ENCODE data around the gene RFTN2.
"Not testable (repeated sequence)": the region's sequence is repeated elsewhere in the genome, so short reads cannot be mapped to it uniquely, and the experiment has no call there.

Gene RFTN2

GRCh38 chr2:197606180-197606579 is 69.2 kb downstream of the RFTN2 start:
- FAIRE-seq (no peak), DNase-seq (ENCODE audit: insufficient read length, low spot score) (no peak)

- DNase-seq (ENCODE audit: insufficient read length, low spot score) (no peak), FAIRE-seq (peak; percentile 61)
These were observed 71.1 kb downstream of the RFTN2 start for GRCh38 chr2:197604117-197604860.

- FAIRE-seq (peak; percentile 4), DNase-seq (ENCODE audit: insufficient read length, low spot score) (no peak)
These were observed 73.7 kb downstream of the RFTN2 start for GRCh38 chr2:197601726-197602125.

- FAIRE-seq = peak; percentile 80
These were observed 75.1 kb downstream of the RFTN2 start for GRCh38 chr2:197600306-197600705.

GRCh38 chr2:197599285-197599965 is 76.0 kb downstream of the RFTN2 start:
- FAIRE-seq (peak; percentile 21), DNase-seq (ENCODE audit: insufficient read length, low spot score) (no peak)

More at GRCh38 chr2:197600306-197600705, 75.1 kb downstream of the RFTN2 start:
- DNase-seq (ENCODE audit: insufficient read length, low spot score) = no peak

GRCh38 chr2:197598450-197598849 is 76.9 kb downstream of the RFTN2 start:
- DNase-seq (ENCODE audit: insufficient read length, low spot score) (no peak), FAIRE-seq (no peak)

- DNase-seq (ENCODE audit: insufficient read length, low spot score) (no peak), FAIRE-seq (no peak)
These were observed 78.2 kb downstream of the RFTN2 start for GRCh38 chr2:197597166-197597565.

- DNase-seq (ENCODE audit: insufficient read length, low spot score) (no peak), FAIRE-seq (no peak)
These were observed 78.6 kb downstream of the RFTN2 start for GRCh38 chr2:197596766-197597165.

- DNase-seq (ENCODE audit: insufficient read length, low spot score) (no peak), FAIRE-seq (no peak)
These were observed 83.9 kb downstream of the RFTN2 start for GRCh38 chr2:197591339-197592072.

- not testable (repeated sequence) for DNase-seq (ENCODE audit: insufficient read length, low spot score); FAIRE-seq
These were observed 88.1 kb downstream of the RFTN2 start for GRCh38 chr2:197587255-197587654.

GRCh38 chr2:197580166-197580565 is 95.2 kb downstream of the RFTN2 start:
- FAIRE-seq; DNase-seq (ENCODE audit: insufficient read length, low spot score): not testable (repeated sequence)

GRCh38 chr2:197578294-197578693 is 97.1 kb downstream of the RFTN2 start:
- FAIRE-seq; DNase-seq (ENCODE audit: insufficient read length, low spot score): not testable (repeated sequence)

GRCh38 chr2:197577446-197577845 is 97.9 kb downstream of the RFTN2 start:
- DNase-seq (ENCODE audit: insufficient read length, low spot score) (no peak), FAIRE-seq (no peak)

GRCh38 chr2:197576631-197577030 is 98.8 kb downstream of the RFTN2 start:
- FAIRE-seq (no peak), DNase-seq (ENCODE audit: insufficient read length, low spot score) (no peak)

GRCh38 chr2:197575987-197576386 is 99.4 kb downstream of the RFTN2 start:
- no peak for FAIRE-seq
- no peak for DNase-seq (ENCODE audit: insufficient read length, low spot score)

- DNase-seq (ENCODE audit: insufficient read length, low spot score) = no peak
These were observed 101.8 kb downstream of the RFTN2 start for GRCh38 chr2:197573608-197574007.

GRCh38 chr2:197571627-197572271 is 103.6 kb downstream of the RFTN2 start:
- DNase-seq (ENCODE audit: insufficient read length, low spot score) = no peak
- FAIRE-seq = no peak

More at GRCh38 chr2:197573608-197574007, 101.8 kb downstream of the RFTN2 start:
- FAIRE-seq = no peak

- DNase-seq (ENCODE audit: insufficient read length, low spot score) (no peak), FAIRE-seq (no peak)
These were observed 115.2 kb downstream of the RFTN2 start for GRCh38 chr2:197560146-197560665.

GRCh38 chr2:197559681-197560080 is 115.7 kb downstream of the RFTN2 start:
- FAIRE-seq (no peak), DNase-seq (ENCODE audit: insufficient read length, low spot score) (no peak)

GRCh38 chr2:197558393-197558792 is 117.0 kb downstream of the RFTN2 start:
- DNase-seq (ENCODE audit: insufficient read length, low spot score) (no peak), FAIRE-seq (no peak)

- DNase-seq (ENCODE audit: insufficient read length, low spot score) (no peak), FAIRE-seq (no peak)
These were observed 118.9 kb downstream of the RFTN2 start for GRCh38 chr2:197556456-197556855.

All from GM19239 (cell line).